Occipital lobe (tissue), 2 donors: ENCODE results near the gene EDEM3. TPM values are rescaled to one million over a fixed set of nuclear protein-coding genes. Genes with fewer than 3 reads are reported as not detected.
"Not testable (repeated sequence)": the region's sequence is repeated elsewhere in the genome, so short reads cannot be mapped to it uniquely, and the experiment has no call there.

ENCODE experiments used
- DNase-seq: peaks from one replicate; lab custom pipeline; 2025; lab: John Stamatoyannopoulos, UW
- total RNA-seq: library from RNA; depleted of rRNA; stranded (reverse); fragments of >200 nt; gene quantifications from one replicate; pipeline ENCODE4 v1.2.3, GENCODE V29; 2014

EDEM3 gene
- total RNA-seq, 1 donor from 2014 or later: 82.8 TPM

GRCh38 chr1:184739796-184740195, 14.9 kb downstream of the EDEM3 start:
- DNase-seq: no peak

GRCh38 chr1:184739070-184739469, 15.6 kb downstream of the EDEM3 start:
- DNase-seq: no peak

- DNase-seq: no peak
Measured at GRCh38 chr1:184734980-184735379, 19.7 kb downstream of the EDEM3 start.

- no peak for DNase-seq
Measured at GRCh38 chr1:184724843-184725242, 29.8 kb downstream of the EDEM3 start.

GRCh38 chr1:184716158-184716557, 38.5 kb downstream of the EDEM3 start:
- DNase-seq: no peak

- DNase-seq: no peak
Measured at GRCh38 chr1:184709418-184709817, 45.2 kb downstream of the EDEM3 start.

GRCh38 chr1:184708084-184708676, 46.5 kb downstream of the EDEM3 start:
- DNase-seq: no peak

- DNase-seq: no peak
Measured at GRCh38 chr1:184705271-184705670, 49.4 kb downstream of the EDEM3 start.

- DNase-seq: no peak
Measured at GRCh38 chr1:184701816-184702215, 52.8 kb downstream of the EDEM3 start.

GRCh38 chr1:184698969-184699368, 55.7 kb downstream of the EDEM3 start:
- no peak for DNase-seq

GRCh38 chr1:184698016-184698415, 56.6 kb downstream of the EDEM3 start:
- no peak for DNase-seq

- no peak for DNase-seq
Measured at GRCh38 chr1:184696403-184696802, 58.3 kb downstream of the EDEM3 start.

- peak; percentile 11 for DNase-seq
Measured at GRCh38 chr1:184695023-184695422, 59.6 kb downstream of the EDEM3 start.

- DNase-seq: no peak
Measured at GRCh38 chr1:184693011-184693410, 61.6 kb downstream of the EDEM3 start.

GRCh38 chr1:184691719-184692324, 62.8 kb downstream of the EDEM3 start:
- DNase-seq: peak; percentile 8

GRCh38 chr1:184686540-184686939, 68.1 kb downstream of the EDEM3 start:
- no peak for DNase-seq

GRCh38 chr1:184685116-184685515, 69.5 kb downstream of the EDEM3 start:
- DNase-seq: no peak

GRCh38 chr1:184684285-184685074, 70.2 kb downstream of the EDEM3 start:
- peak; percentile 20 for DNase-seq

GRCh38 chr1:184682956-184683355, 71.7 kb downstream of the EDEM3 start:
- no peak for DNase-seq

GRCh38 chr1:184680611-184681225, 73.9 kb downstream of the EDEM3 start:
- DNase-seq: not testable (repeated sequence)

- DNase-seq: not testable (repeated sequence)
Measured at GRCh38 chr1:184679472-184679871, 75.2 kb downstream of the EDEM3 start.

- no peak for DNase-seq
Measured at GRCh38 chr1:184677344-184677743, 77.3 kb downstream of the EDEM3 start.
